Endothelial cell of umbilical vein (primary cell): ENCODE measurements around the gene MBOAT2.

Source experiments
- CTCF ChIP-seq, 2 donors: IDR thresholded peaks; 1 replicate in 1 of 2; 2 replicates in 1 of 2; pipeline ENCODE4 v1.5.1; 2011; ENCODE audit warnings: low read length in 2 of 2, mild to moderate bottlenecking in 2 of 2, moderate library complexity in 2 of 2, control low read depth in 1 of 2, inconsistent platforms in 1 of 2, low read depth in 1 of 2; ENCODE audit not compliant: insufficient read depth in 1 of 2; ENCODE audit errors: extremely low read depth in 1 of 2
- POLR2A ChIP-seq: IDR thresholded peaks from 2 replicates; pipeline ENCODE4 v1.6.1; 2012; ENCODE audit warnings: low read depth, mild to moderate bottlenecking, control low read depth, low read length

DNA sequence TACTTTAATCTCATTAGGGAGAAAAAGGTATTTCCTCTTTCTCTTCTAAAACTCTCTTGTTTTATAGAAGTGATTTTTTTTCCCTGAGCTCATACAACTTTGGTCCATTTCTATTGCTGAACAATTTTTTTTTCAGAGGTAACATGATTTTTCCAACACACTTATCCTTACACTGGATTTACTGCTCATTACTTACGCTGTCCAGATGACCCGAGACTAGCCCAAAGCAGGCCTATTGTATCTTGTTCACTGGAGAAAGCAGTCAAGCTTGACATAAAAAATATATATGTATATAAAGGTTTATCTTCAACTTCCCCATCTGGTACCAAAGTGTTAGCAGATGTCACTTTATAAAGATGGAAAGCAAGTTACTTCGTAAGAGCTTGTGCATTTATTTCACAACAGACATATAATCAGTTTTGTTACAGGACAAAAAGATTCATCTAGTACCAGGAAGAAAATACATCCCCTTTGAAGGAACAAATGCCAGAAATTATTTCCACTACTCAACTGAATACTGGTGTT lies 95.7 kb downstream of the MBOAT2 start:
- TF ChIP-seq POLR2A, result no peak
- TF ChIP-seq CTCF (IDR thresholded peaks at IDR 0.05; ENCODE audit: extremely low read depth in 1 of 2, insufficient read depth in 1 of 2, low read depth in 1 of 2, low read length in 2 of 2), result no peak
